Measurements from ENCODE around the gene OR10A3. TPM values are rescaled to one million over a fixed set of nuclear protein-coding genes. Genes with fewer than 3 reads are reported as not detected.

The OR10A3 gene
- total RNA-seq, 1 donor from 2014 or later = not detected

- Mint-ChIP-seq H3K4me1 (peaks cover 23% of the 10 kb centered on the region), H3K9me3 (no peaks in the 10 kb centered on the region), H3K27ac (no peak overlapping the region), H3K27me3 (ENCODE audit: insufficient read depth, low read depth) (peaks cover 3% of the 10 kb centered on the region), H3K4me3 (no peak overlapping the region), H3K36me3 (no peaks in the 10 kb centered on the region)
- Histone ChIP-seq H3K36me3 (no peaks in the 10 kb centered on the region), H3K4me3 (no peak overlapping the region), H3K4me2 (no peak overlapping the region), H4K20me1 (ENCODE audit: low read depth) (no peaks in the 10 kb centered on the region), H3K27me3 (no peaks in the 10 kb centered on the region), H3K79me2 (ENCODE audit: low read depth) (no peaks in the 10 kb centered on the region), H3K27ac (no peak overlapping the region), H2AFZ (replicated peaks) (no peak overlapping the region), H3K9ac (no peak overlapping the region), H3F3A (ENCODE audit: low read depth) (peaks cover 14% of the 10 kb centered on the region), H3K4me1 (peaks cover 34% of the 10 kb centered on the region), H3K9me3 (ENCODE audit: low read depth) (no peaks in the 10 kb centered on the region)
- TF ChIP-seq EZH2 (IDR thresholded peaks at IDR 0.05) = no peak
- no peak for TF ChIP-seq CTCF (IDR thresholded peaks at IDR 0.05)
- no peak for DNase-seq (ENCODE audit: low spot score)
Observed at GRCh38 chr11:7909585-7910285, 31.8 kb downstream of the OR10A3 start.

- Histone ChIP-seq H3K27me3 (no peaks in the 10 kb centered on the region), H3K27ac (no peak overlapping the region), H3K79me2 (ENCODE audit: low read depth) (no peaks in the 10 kb centered on the region), H4K20me1 (ENCODE audit: low read depth) (no peaks in the 10 kb centered on the region), H3K4me1 (peaks cover 44% of the 10 kb centered on the region), H3K9me3 (ENCODE audit: low read depth) (no peaks in the 10 kb centered on the region), H3K4me2 (no peak overlapping the region), H3F3A (ENCODE audit: low read depth) (peaks cover 21% of the 10 kb centered on the region), H3K9ac (no peak overlapping the region), H2AFZ (replicated peaks) (peak overlapping the region; percentile 86), H3K36me3 (no peaks in the 10 kb centered on the region), H3K4me3 (no peak overlapping the region)
- no peak for TF ChIP-seq EZH2phosphoT487 (IDR thresholded peaks at IDR 0.05)
- TF ChIP-seq EZH2 (IDR thresholded peaks at IDR 0.05) = no peak
- no peak for TF ChIP-seq CTCF (IDR thresholded peaks at IDR 0.05)
- DNase-seq (ENCODE audit: low spot score) = no peak
- H3K27me3 Mint-ChIP-seq (ENCODE audit: insufficient read depth, low read depth) = peaks cover 3% of the 10 kb centered on the region
- no peak overlapping the region for H3K27ac Mint-ChIP-seq
- peaks cover 39% of the 10 kb centered on the region for H3K4me1 Mint-ChIP-seq
- no peaks in the 10 kb centered on the region for H3K36me3 Mint-ChIP-seq
- H3K4me3 Mint-ChIP-seq = no peak overlapping the region
- H3K9me3 Mint-ChIP-seq = no peaks in the 10 kb centered on the region
Observed at GRCh38 chr11:7907121-7907520, 34.4 kb downstream of the OR10A3 start.

GRCh38 chr11:7906481-7906880, 35.0 kb downstream of the OR10A3 start:
- no peak overlapping the region for H3K4me3 ChIP-seq
- no peaks in the 10 kb centered on the region for H3K36me3 ChIP-seq
- peaks cover 3% of the 10 kb centered on the region for H3K27me3 Mint-ChIP-seq (ENCODE audit: insufficient read depth, low read depth)
- H3K27me3 ChIP-seq = no peaks in the 10 kb centered on the region
- TF ChIP-seq CTCF (IDR thresholded peaks at IDR 0.05) = no peak
- TF ChIP-seq EZH2 (IDR thresholded peaks at IDR 0.05) = no peak
- no peak for TF ChIP-seq EZH2phosphoT487 (IDR thresholded peaks at IDR 0.05)
- H3K36me3 Mint-ChIP-seq = no peaks in the 10 kb centered on the region
- H3F3A ChIP-seq (ENCODE audit: low read depth) = peaks cover 21% of the 10 kb centered on the region
- peak overlapping the region; percentile 86 for H2AFZ ChIP-seq (replicated peaks)
- no peak overlapping the region for H3K27ac Mint-ChIP-seq
- no peaks in the 10 kb centered on the region for H3K79me2 ChIP-seq (ENCODE audit: low read depth)
- no peaks in the 10 kb centered on the region for H3K9me3 ChIP-seq (ENCODE audit: low read depth)
- H3K4me1 Mint-ChIP-seq = peaks cover 39% of the 10 kb centered on the region
- H3K9me3 Mint-ChIP-seq = no peaks in the 10 kb centered on the region
- H3K4me1 ChIP-seq = peaks cover 44% of the 10 kb centered on the region
- H4K20me1 ChIP-seq (ENCODE audit: low read depth) = no peaks in the 10 kb centered on the region
- peak overlapping the region; percentile 4 for H3K4me2 ChIP-seq
- no peak for DNase-seq (ENCODE audit: low spot score)
- H3K9ac ChIP-seq = no peak overlapping the region
- no peak overlapping the region for H3K4me3 Mint-ChIP-seq
- no peak overlapping the region for H3K27ac ChIP-seq
